Neural cell (in vitro differentiated cells): ENCODE measurements around the gene CACNA1D.

Experiments
- SMC3 ChIP-seq: fragments of 450-650 bp; conservative IDR thresholded peaks from 2 replicates; pipeline ENCODE4 v1.6.1; 2014; ENCODE audit warnings: antibody characterized with exemption, mild to moderate bottlenecking, moderate library complexity; ENCODE audit not compliant: poor library complexity
- TF ChIP-seq, protein P1 (sequence below): fragments of 450-650 bp; IDR thresholded peaks from 2 replicates; pipeline ENCODE4 v1.5.1; 2014; ENCODE audit warnings: antibody characterized with exemption, mild to moderate bottlenecking, moderate library complexity; ENCODE audit not compliant: poor library complexity, severe bottlenecking

DNA sequence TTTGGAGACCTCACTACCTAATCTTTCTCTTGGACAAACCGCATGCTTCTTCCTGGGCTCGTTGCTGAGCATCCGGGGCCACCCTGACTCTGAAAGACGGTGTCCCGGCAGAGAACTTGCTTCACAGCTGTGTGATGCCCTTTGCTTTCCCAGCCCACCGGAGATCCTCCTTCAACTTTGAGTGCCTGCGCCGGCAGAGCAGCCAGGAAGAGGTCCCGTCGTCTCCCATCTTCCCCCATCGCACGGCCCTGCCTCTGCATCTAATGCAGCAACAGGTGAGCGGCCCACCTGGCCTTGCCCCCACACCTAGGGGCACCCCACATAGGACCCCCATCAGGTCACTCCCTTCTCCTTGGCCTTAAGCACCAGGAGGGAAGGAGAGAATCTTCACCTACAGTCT, 314.1 kb downstream of the CACNA1D start:
- TF ChIP-seq, protein P1, sequence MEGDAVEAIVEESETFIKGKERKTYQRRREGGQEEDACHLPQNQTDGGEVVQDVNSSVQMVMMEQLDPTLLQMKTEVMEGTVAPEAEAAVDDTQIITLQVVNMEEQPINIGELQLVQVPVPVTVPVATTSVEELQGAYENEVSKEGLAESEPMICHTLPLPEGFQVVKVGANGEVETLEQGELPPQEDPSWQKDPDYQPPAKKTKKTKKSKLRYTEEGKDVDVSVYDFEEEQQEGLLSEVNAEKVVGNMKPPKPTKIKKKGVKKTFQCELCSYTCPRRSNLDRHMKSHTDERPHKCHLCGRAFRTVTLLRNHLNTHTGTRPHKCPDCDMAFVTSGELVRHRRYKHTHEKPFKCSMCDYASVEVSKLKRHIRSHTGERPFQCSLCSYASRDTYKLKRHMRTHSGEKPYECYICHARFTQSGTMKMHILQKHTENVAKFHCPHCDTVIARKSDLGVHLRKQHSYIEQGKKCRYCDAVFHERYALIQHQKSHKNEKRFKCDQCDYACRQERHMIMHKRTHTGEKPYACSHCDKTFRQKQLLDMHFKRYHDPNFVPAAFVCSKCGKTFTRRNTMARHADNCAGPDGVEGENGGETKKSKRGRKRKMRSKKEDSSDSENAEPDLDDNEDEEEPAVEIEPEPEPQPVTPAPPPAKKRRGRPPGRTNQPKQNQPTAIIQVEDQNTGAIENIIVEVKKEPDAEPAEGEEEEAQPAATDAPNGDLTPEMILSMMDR = no peak
- TF ChIP-seq SMC3 = no peak
